Upper lobe of left lung (tissue), 6 donors: Measurements from ENCODE around the gene SNAP25. TPM values are rescaled to one million over a fixed set of nuclear protein-coding genes. Genes with fewer than 3 reads are reported as not detected.
A peak's percentile ranks its signal among the peaks of the same experiment; 100 is the strongest.

ENCODE experiments used
- ATAC-seq, 2 donors: fragments of 200-7000 bp; cut with Tn5 transposase; one replicate each; pipeline ENCODE4 v1.9.1; 2022; ENCODE audit warnings: mild to moderate bottlenecking in 2 of 2, moderate library complexity in 2 of 2; ENCODE audit not compliant: low FRiP score in 2 of 2
- DNase-seq, 2 donors: peaks; one replicate each; pipeline ENCODE4 v3.0.0-alpha.2; 2019 to 2020
- H3K27ac ChIP-seq, 4 donors: fragments of 200-600 bp; sonication (generic); one replicate each; pipeline ENCODE4 v1.5.1; 2016 to 2019
- H3K27me3 ChIP-seq, 4 donors: fragments of 200-600 bp; sonication (generic); one replicate each; pipeline ENCODE4 v1.5.1; 2017 to 2019
- H3K36me3 ChIP-seq, 4 donors: fragments of 200-600 bp; sonication (generic); one replicate each; pipeline ENCODE4 v1.5.1; 2016 to 2019
- H3K4me1 ChIP-seq, 4 donors: fragments of 200-600 bp; sonication (generic); one replicate each; pipeline ENCODE4 v1.5.1; 2018 to 2019
- H3K4me3 ChIP-seq, 4 donors: fragments of 200-600 bp; sonication (generic); one replicate each; pipeline ENCODE4 v1.5.1; 2017 to 2019; ENCODE audit warnings: mild to moderate bottlenecking in 2 of 4, moderate library complexity in 1 of 4
- H3K9me3 ChIP-seq, 4 donors: fragments of 200-600 bp; sonication (generic); one replicate each; pipeline ENCODE4 v1.5.1; 2018 to 2019
- EP300 ChIP-seq, 4 donors: sonication (generic); formaldehyde crosslinking; IDR thresholded peaks; one replicate each; pipeline ENCODE4 v1.5.1; 2017; ENCODE audit warnings: antibody characterized with exemption in 4 of 4, control low read depth in 2 of 4
- POLR2A ChIP-seq, 4 donors: fragments of 450-650 bp; IDR thresholded peaks; one replicate each; pipeline ENCODE4 v1.5.1; 2016 to 2017; ENCODE audit warnings: antibody characterized with exemption in 4 of 4, mild to moderate bottlenecking in 2 of 4
- POLR2AphosphoS5 ChIP-seq, 2 donors: sonication (generic); formaldehyde crosslinking; IDR thresholded peaks; one replicate each; pipeline ENCODE4 v1.5.1; 2017; ENCODE audit warnings: antibody characterized with exemption in 2 of 2
- WGBS, 2 donors: methylation state at CpG; one replicate each; pipeline ENCODE4 v1.1.5; 2017 to 2018; 5-methylcytosine and 5-hydroxymethylcytosine counted together
- total RNA-seq, 6 donors: library from RNA; depleted of rRNA in 4 of 6; stranded (reverse); fragments of >200 nt in 4 of 6; gene quantifications; one replicate each; pipeline versions ENCODE4 v1.1.0 to v1.2.1, GENCODE V29; 2016 to 2021
- TF ChIP-seq, protein P1 (sequence below), 6 experiments: fragments of 450-650 bp in 4 of 6; fragments of 200-600 bp in 2 of 6; sonication (generic) in 2 of 6; IDR thresholded peaks; one replicate each; pipeline ENCODE4 v1.5.1; 2016 to 2019; ENCODE audit warnings: antibody characterized with exemption in 6 of 6
- donor health status: DM: no; HTN: no; CAD: no; lungs with moderate emphysema.
- donor health status: DM: no; HTN: yes; CAD: no; lungs with severe emphysema.

SNAP25 gene
- total RNA-seq, 6 donors from 2014 or later = 0.79 to 2.2 (median 1.8) TPM; not detected in 3

DNA sequence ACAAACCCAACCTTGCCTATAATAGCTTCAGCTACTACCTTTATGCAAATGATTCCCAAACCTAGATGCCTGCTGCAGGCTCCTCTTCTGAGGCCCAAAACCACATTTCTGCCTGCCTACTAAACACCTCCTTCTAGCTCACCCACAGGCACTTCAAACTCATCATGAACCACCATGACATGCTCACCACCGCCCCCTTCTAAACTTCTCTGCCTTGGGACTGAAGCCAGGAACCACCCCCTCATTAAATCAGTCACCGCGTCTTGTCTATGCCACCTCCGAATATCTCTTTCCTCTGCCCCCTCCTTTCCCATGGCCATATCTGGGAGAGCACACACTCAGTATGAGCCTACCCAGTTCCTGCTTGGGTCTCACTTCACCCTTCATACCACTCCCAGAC, 101.2 kb downstream of the SNAP25 start:
- no peak for ATAC-seq
- Histone ChIP-seq H3K9me3 (no peaks in the 10 kb centered on the region), H3K36me3 (no peaks in the 10 kb centered on the region), H3K27me3 (no peaks in the 10 kb centered on the region), H3K4me1 (no peaks in the 10 kb centered on the region), H3K4me3 (no peak overlapping the region), H3K27ac (no peak overlapping the region)
- DNase-seq = no peak
- no peak for TF ChIP-seq POLR2A (IDR thresholded peaks at IDR 0.05)
- no peak for TF ChIP-seq EP300 (IDR thresholded peaks at IDR 0.05)
- TF ChIP-seq, protein P1, sequence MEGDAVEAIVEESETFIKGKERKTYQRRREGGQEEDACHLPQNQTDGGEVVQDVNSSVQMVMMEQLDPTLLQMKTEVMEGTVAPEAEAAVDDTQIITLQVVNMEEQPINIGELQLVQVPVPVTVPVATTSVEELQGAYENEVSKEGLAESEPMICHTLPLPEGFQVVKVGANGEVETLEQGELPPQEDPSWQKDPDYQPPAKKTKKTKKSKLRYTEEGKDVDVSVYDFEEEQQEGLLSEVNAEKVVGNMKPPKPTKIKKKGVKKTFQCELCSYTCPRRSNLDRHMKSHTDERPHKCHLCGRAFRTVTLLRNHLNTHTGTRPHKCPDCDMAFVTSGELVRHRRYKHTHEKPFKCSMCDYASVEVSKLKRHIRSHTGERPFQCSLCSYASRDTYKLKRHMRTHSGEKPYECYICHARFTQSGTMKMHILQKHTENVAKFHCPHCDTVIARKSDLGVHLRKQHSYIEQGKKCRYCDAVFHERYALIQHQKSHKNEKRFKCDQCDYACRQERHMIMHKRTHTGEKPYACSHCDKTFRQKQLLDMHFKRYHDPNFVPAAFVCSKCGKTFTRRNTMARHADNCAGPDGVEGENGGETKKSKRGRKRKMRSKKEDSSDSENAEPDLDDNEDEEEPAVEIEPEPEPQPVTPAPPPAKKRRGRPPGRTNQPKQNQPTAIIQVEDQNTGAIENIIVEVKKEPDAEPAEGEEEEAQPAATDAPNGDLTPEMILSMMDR (IDR thresholded peaks at IDR 0.05) = no peak
- no peak for TF ChIP-seq POLR2AphosphoS5 (IDR thresholded peaks at IDR 0.05)
- WGBS, 2 donors = 62 to 68% methylated on average over 4 of the region's 4 CpGs

DNA sequence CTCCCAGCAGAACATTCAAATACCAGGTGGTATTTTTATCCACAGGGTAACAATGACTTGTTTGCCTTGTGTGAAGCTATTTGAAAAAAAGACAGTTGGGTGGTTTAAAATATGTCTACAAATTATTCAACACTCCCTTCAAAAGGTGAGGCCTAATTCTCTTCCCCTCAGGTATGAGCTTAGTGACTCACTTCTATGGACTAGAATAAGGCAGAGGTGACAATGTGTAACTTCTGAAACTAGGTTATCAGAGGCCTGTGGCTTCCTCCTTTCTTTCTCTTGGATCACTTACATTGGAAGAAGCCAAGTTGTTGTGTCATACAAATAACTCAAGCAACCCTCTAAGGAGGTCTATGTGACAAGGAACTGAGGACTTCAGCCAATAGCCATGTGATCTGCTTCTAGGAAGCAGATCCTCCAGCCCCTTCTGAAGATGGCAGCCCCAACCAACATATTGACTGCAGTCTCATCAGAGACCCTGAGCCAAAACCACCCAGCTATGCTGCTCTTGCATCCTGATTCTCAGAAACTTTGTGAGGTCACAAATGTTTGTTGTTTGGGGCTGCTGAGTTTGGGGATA, 102.6 kb downstream of the SNAP25 start:
- Histone ChIP-seq H3K4me3 (no peak overlapping the region), H3K9me3 (no peaks in the 10 kb centered on the region), H3K36me3 (no peaks in the 10 kb centered on the region), H3K4me1 (no peaks in the 10 kb centered on the region), H3K27ac (no peak overlapping the region), H3K27me3 (no peaks in the 10 kb centered on the region)
- no peak for ATAC-seq
- no peak for DNase-seq
- TF ChIP-seq EP300 (IDR thresholded peaks at IDR 0.05) = no peak
- TF ChIP-seq POLR2AphosphoS5 (IDR thresholded peaks at IDR 0.05) = no peak
- TF ChIP-seq POLR2A (IDR thresholded peaks at IDR 0.05) = no peak
- TF ChIP-seq, protein P1 (IDR thresholded peaks at IDR 0.05) = no peak

GRCh38 chr20:10322073-10323012, 103.7 kb downstream of the SNAP25 start:
- ATAC-seq = peak in 1 of 2 donors; percentile 51
- TF ChIP-seq, protein P1 (IDR thresholded peaks at IDR 0.05) = no peak
- TF ChIP-seq POLR2AphosphoS5 (IDR thresholded peaks at IDR 0.05) (no peak), EP300 (IDR thresholded peaks at IDR 0.05) (no peak), POLR2A (IDR thresholded peaks at IDR 0.05) (no peak)
- DNase-seq = no peak
- Histone ChIP-seq H3K27me3 (no peaks in the 10 kb centered on the region), H3K4me3 (no peak overlapping the region), H3K4me1 (no peaks in the 10 kb centered on the region), H3K36me3 (no peaks in the 10 kb centered on the region), H3K9me3 (no peaks in the 10 kb centered on the region), H3K27ac (no peak overlapping the region)
- 67 to 71% methylated on average over 6 of the region's 6 CpGs for WGBS, 2 donors

DNA sequence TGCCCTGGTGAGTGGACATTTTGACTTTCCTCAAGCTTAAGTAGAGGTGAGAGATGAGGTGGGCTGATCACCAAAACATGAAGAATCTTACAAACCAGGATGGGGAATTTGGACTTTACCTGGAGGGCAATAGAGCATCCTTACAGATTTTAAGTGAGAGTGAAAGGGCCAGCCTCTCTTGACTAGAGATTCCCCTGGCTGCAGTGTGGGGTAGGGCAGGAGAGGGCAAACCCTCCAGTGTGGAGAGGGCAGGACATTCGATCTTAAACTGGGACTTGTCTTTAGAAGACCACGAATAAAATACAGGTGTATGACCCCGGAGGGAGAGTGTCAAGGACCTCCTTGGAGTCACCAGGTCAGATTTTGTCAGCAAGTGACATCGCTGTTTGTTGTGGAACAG, 105.1 kb downstream of the SNAP25 start:
- H3K4me3 ChIP-seq = no peak overlapping the region
- H3K27me3 ChIP-seq = no peaks in the 10 kb centered on the region
- no peaks in the 10 kb centered on the region for H3K4me1 ChIP-seq
- no peaks in the 10 kb centered on the region for H3K36me3 ChIP-seq
- DNase-seq (no peak), ATAC-seq (peak in 1 of 2 donors; percentile 47)
- no peaks in the 10 kb centered on the region for H3K9me3 ChIP-seq
- no peak overlapping the region for H3K27ac ChIP-seq
- WGBS, 2 donors = 67 to 79% methylated on average over 4 of the region's 4 CpGs
- TF ChIP-seq EP300 (IDR thresholded peaks at IDR 0.05) (no peak), POLR2A (IDR thresholded peaks at IDR 0.05) (no peak), POLR2AphosphoS5 (IDR thresholded peaks at IDR 0.05) (no peak)
- TF ChIP-seq, protein P1 (IDR thresholded peaks at IDR 0.05) = no peak
